Islet of Langerhans (tissue), 1 donor: ENCODE data around the gene SCG5.
"Not testable (repeated sequence)": the region's sequence is repeated elsewhere in the genome, so short reads cannot be mapped to it uniquely, and the experiment has no call there.

Source experiments
- FAIRE-seq: peaks from one replicate; lab custom pipeline; 2011; peaks lifted over from hg19 to GRCh38; lab: Jason Lieb, UNC

The SCG5 gene, protein sequence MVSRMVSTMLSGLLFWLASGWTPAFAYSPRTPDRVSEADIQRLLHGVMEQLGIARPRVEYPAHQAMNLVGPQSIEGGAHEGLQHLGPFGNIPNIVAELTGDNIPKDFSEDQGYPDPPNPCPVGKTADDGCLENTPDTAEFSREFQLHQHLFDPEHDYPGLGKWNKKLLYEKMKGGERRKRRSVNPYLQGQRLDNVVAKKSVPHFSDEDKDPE

DNA sequence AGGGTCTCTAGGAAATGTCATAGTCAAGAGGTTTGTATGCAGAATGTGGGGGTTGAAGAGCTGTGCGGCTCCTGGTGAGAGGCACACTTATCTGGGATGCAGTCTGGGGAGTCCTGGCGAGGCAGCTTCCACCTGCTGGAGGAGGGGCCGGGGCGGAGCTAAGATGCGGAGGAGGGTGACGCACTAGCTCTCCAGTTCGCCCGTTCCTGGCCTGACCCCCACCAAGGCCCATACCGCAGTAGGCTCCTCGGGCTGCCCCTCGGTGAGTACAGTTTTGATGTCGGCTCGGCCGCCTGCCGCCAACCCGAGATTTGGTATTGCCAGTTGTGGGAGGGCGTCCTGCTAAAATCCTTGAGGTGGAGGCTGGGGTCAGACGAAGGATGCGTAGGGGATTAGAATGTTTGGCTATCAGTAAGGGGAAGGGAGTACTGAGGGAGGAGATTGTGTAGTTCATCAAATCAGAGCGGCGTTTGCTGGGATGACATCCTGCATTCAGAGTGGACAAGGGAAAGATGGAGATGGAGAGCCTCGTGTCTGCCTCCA lies at the start of gene SCG5:
Gene SCG5 (plus strand): TSS at position 194 of the 543 bp plus-strand sequence. CDS start 1,883 bp downstream, outside the sequence.
- FAIRE-seq, result no peak

DNA sequence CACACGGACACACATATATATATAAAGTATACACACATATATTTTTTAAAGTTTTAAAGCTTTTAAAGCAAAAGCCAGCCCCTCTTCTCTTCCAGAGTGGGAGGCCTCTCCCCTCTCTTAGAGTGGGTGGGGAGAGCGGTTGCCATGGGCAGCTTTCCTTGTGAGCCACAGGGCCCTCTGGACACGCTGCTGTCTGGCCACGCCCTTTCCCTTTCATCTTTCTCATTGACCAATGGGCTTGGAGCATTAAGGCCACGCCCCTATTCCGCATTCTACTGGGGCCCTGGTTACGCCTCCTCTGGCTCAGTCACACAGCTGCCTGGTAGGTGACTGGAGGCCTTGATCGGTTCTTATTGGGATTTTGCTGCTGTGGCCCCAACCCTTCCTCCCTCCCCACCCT lies 48.4 kb upstream of the SCG5 start, which contains the start of gene GOLGA8N:
Gene GOLGA8N (plus strand): TSS at position 306 of the 400 bp plus-strand sequence.
- FAIRE-seq, result not testable (repeated sequence)

DNA sequence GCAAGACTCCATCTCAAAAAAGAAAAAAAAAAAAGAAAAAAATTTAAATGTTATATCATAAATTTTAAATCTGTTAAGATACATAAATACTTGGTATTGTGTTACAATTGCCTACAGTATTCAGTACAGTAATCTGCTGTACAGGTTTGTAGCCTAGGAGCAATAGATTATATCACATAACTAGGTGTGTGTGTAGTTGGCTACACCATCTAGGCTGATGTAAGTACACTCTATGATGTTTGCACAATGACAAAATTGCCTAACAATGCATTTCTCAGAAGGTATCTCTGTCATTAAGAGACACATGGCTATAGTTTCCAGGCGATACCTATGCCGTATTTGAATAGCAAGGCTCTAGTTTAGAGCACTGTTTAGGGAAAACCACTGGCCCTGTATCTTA lies 32.0 kb upstream of the SCG5 start:
- peak; percentile 72 for FAIRE-seq

DNA sequence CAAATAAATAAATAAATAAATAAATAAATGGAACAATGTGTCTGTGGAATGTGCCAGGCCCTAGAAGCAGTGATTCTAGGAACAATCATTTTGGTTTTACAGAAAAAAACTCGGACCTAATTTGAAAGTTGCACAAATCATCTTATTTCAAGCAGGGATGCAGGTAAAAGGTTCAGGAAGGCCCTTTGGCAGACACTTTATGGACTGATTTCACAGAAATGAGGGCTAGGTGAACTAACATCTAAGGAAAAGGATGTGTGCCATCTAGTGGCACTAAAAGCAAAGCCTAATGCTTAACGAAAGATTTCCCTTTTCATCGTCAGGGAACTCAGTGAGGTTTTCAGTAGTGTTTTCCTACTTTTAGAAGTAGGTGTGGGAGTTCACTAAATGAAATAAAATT lies 30.8 kb upstream of the SCG5 start:
- not testable (repeated sequence) for FAIRE-seq

DNA sequence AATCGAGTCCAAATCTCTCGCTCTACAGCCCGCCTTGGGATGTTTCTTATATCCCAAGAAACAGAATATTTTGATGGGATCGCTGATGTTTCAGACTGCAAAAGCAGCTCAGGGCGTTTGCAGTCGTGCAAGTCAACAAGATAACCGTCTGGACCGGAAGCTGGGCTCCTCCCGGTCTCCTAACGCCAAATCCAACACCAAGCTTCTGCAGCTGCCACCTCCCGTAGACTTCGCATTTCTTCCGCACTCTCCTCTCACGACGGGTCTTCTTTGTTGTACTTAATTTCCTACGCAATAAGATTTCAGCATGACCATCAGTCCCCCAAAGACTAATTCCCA lies 26.8 kb upstream of the SCG5 start:
- not testable (repeated sequence) for FAIRE-seq

DNA sequence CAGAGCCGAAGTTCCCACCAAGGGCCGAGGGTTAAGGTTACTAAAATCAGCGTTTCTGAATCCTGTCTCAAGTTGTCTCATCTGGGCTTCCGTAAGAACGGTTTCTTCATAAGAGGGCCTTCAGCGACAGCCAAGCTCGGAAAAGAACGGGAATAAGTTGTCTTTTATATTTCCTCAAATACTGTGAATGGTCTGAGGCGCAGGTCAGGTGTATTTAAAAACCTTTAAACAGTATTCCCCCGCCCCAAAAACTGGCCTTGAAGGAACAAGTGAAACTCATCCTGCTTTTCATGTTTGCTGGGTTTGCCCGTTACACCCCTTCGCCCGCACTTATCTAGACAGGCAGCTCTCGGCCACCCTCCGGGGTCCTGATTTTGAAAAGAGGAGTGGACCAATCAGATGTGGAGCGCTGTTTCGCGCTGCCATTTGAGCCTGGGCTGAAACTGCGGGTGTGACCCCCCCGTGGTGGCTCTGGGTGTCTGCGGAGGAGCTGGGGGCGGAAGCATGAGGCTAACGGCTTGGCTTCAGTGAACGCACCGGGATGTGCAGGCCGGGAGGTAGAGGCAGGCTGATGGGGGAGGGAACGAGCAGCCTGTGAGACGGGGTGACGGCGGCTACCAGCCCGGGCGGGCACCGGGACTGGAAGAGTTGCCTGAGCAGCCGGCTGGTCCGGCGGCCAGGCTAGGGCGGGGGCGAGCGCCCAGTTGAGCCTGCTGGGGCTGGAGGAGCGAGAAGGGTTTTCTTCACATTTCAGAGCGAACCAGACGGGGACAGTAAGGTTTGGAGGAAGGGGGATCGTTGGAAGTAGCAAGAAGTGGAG lies 26.2 kb upstream of the SCG5 start, which contains the start of gene ARHGAP11A:
Gene ARHGAP11A (plus strand): TSS at position 454 of the 820 bp plus-strand sequence. CDS start 708 bp downstream, outside the sequence.
- peak; percentile 81 for FAIRE-seq

DNA sequence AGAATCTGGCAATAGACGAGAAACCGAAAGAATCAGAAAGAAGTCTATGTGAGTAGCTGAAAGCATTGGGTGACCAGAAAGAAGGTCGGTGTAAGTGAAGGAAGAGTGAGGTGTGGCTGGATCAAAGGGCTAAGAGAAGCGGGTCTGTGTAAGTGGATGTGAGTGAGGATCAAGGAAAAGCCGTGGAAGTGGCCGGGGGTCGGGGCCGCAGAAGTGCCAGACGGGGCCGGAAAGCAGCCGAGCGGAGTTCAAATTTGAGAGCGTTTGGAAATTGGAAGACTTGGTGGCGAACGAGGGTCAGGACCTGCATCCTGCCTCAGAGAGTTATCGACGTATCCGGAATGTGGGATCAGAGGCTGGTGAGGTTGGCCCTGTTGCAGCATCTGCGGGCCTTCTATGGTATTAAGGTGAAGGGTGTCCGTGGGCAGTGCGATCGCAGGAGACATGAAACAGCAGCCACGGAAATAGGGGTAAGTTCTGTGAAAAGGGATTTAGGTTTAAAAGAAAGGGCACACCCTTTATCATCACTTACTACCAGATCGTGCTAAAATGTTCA lies 25.6 kb upstream of the SCG5 start:
- FAIRE-seq, result not testable (repeated sequence)

DNA sequence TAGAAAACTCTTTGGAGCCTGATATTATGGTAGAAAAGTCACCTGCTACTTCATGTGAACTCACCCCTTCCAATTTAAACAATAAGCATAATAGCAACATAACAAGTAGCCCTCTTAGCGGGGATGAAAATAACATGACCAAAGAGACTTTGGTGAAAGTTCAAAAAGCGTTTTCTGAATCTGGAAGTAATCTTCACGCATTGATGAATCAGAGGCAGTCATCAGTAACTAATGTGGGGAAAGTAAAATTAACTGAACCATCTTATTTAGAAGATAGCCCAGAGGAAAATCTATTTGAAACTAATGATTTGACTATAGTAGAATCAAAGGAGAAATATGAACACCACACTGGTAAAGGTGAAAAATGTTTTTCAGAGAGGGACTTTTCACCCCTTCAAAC lies 5.1 kb upstream of the SCG5 start:
- FAIRE-seq, result peak; percentile 76

DNA sequence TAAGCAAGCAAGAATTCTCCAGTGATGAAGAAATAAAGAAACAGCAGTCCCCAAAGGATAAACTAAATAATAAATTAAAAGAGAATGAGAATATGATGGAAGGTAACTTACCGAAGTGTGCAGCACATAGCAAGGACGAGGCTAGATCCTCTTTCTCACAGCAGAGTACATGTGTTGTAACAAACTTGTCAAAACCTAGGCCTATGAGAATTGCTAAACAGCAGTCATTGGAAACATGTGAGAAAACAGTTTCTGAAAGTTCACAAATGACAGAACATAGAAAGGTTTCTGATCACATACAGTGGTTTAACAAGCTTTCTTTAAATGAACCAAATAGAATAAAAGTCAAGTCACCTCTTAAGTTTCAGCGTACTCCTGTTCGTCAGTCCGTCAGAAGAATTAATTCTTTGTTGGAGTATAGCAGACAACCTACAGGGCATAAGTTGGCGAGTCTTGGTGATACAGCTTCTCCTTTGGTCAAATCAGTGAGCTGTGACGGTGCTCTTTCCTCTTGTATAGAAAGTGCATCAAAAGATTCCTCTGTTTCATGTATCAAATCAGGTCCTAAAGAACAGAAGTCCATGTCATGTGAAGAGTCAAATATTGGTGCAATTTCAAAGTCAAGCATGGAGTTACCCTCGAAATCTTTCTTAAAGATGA lies 4.5 kb upstream of the SCG5 start:
- FAIRE-seq, result no peak

DNA sequence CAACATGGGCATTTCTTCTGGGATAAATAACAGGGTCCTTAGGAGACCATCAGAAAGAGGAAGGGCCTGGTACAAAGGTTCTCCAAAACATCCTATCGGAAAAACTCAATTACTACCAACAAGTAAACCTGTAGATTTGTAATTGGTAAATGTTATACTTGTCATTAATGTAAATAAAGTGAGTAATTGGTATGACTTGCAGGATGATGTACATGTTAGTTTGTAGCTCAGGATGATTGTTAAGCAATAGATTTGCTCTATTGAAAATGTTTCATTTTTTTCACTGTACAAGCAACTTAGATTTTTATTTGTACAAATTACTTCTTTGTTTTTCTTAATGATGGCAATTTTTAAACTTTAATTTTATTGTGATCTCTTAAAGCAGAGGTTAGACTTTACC lies 3.8 kb upstream of the SCG5 start:
- FAIRE-seq, result no peak

DNA sequence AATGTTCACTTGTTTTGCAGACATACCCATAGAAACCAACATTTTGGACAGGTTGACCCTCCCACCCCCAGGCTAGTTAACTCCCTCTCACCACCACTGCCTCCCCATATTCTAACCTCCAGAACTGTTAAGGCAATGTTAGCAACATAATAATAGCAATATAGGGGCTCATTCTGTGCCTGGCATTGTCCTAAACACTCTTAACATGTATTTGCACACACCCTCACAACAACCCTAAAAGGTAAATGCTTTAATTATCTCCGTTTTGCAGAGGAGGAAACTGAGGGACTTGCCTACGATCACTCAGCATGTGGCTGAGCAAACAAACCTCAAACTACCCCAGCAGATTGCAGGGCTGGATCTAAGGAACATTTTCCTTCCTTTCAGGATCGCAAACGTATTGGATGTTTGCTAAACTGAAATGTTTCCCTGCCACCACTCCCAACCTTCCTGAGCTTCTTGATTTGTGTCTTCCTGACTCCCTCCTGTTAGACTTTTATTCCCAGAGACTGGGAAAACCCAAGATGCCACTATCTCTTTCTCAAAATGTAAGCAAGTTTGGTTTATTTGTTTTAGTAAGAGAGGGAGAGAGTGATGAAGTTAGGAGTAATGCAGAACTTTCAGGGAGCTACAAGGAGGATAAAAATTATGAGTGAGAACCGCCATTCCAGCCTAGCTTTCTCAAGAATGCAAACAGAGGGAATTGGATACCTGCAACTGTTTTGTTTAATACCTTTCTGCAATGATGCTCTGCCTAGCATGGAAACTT lies 1.3 kb downstream of the SCG5 start:
- FAIRE-seq, result no peak

DNA sequence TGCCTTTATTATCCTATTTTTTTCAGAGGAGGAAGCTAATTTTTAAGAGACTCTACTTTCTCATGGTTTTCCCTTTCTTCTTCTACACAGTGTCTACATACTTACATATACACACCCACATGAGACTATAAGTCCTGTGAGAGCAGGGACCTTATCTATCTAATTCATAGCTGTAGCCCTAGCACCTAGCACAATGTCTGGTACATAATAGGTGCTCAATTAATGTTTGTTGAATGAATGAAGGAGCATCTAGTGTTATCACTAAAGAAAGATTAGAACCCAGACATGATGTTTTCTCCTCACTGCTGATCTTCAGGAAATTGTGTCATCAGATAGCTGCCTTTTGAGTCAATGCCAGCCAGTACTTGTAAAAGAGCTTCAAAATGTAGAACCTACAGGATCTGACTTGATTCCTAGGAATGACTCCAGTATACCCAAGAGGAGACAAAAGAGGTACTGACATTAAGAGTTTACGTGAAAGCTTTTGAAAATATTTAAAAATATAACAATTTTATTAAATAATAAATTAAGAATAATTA lies 2.5 kb downstream of the SCG5 start:
- FAIRE-seq, result no peak

DNA sequence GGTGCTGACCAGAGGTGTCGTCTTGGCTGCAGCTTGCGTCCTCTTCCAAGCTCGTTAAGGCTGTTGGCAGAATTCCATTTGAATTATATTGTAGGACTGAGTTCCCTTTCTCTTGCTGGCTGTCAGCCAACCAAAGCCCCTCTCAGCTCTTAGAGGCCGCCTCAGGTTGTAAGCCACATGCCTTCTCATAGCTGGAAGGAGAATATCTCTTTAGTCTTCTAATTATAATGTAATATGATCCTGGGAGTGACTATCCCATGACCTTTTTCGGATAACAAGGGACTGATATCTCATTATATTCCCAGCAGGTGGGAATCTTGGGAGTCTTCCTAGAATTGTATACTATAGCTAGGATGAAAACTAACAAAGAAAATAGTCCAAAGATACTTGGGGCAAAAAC lies 4.8 kb downstream of the SCG5 start:
- no peak for FAIRE-seq

DNA sequence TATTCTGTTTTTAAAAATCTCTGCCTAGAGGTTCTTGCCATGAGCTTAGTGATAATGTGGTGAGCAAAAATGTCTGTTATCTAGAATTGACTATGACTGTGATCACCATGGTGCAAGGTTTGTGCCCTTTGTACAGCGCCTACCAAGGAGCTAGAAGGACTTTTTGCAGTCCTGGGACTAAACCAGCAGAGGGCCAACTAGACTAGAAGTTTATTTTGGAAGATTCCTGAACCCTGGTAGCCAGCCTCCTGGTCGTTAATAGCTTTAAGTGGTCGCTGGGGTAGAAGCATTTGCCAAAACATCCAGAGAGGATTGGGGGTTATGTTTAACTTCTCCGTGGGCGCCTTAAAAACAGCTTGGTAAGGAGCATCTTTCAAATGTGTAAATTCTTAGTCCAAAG lies 7.8 kb downstream of the SCG5 start:
- no peak for FAIRE-seq

DNA sequence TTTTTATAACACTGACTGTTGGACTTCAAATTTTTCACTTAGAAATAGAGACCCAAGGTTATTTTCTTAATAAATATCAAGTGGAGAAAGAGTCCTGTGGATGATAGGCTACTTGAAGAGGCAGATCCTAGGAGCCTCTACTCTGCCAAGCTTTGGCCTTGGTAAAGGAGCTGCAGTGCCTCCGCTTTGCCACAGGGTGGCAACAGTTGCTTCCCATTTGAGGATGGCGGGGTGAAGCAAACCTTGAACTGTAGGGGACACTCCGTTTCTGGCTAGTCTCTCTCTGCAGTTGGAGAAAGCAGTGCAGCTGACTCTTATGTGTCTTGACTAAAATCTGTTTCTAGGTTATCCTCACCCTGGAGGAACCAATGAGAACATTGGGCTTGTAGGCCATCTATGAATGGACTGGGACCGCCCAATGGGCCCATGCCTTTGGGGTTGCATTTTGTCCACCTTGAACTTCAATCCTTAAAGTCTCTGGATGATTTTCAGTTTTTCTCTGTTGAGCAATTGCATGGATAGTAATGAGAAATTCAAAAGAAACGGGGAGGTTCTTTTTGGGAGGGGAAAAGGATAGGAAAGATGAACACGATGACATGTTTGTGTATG lies 9.8 kb downstream of the SCG5 start:
- FAIRE-seq, result no peak

DNA sequence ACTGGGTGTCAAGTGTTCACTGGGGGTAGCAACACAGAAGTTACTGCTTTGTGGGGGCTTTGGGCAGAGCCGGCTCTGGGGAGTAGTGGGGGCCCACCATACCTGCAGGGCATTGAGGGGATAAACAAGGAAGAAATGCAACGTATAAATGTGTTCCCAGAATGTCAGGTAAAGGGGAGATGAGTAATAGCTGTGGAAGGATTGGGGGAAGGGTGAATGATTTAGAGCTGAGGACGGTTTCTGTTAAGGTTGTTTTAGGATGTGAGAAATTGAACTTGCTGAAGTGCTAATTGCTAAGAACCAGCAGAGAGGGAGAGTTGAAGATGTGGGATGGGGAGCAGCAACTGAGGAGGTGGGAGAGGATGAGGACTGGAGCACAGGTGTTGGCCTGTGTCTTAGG lies 10.7 kb downstream of the SCG5 start:
- no peak for FAIRE-seq

DNA sequence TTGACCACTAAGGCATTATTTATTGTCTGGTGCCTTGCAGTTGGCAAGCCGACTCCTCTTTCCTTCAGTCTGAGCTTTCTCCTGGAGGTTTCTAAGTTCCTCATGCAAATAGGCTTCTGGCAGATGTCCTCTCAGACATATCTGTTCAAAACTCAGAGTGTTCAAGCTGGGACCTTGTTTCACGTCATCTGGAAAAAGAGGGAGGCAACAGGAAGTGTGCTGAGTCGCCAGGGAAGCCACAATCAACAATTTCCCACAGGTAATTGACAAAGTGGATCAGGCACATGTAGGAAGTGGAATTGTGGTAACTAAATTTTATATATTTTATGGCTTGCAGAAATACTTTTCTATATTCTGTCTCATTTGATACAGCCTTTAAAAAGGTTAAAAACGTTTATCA lies 14.6 kb downstream of the SCG5 start:
- FAIRE-seq, result no peak

DNA sequence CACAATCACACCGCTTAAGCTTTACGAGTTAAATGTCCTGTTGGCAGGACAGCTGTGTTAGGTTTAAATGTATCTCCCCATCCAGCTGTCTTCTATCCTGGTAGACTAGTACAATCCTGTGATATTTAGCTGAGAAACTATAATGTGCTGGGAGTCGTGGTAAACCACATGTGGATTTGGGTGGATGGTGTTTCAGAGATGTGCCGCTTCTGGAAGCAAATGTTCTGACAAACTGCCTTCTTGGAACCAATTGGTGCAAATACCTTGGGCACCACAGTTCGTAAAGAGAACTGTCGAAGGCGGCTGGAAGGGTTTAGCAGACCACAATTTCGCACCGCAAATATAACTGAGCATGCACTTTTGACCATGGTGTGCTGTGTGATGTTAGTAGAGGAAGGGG lies 15.0 kb downstream of the SCG5 start:
- FAIRE-seq, result no peak

DNA sequence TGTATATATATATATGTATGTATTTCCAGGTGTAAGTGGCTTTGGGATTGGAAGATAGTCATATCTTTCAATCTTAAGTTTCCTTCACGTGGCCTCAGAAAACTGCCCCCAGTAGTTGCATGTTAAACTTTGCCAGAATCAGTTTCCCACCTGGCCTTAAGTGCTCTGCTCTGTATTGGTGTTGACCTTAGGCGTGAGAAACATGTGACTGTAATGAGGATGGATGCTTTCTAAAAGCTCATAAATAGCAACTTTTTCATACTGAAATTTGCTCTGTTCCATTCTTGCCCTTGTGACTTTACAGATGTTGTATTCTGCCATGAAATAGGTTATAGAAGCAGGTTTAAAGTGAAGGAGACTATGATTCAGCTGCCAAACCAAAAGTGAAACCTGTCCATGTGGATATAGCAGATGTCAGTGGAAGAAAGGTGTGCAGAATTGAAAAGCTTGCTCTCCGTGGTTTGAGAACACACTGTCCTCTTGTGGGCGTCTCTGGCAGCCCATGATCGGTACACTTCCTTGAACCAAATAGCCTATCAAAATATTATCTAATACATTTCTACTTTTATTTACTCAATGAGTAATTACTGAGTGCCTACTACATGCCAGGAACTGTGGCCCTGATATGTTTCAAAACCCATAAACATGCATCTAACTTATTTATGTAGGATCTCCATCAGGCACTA lies 15.8 kb downstream of the SCG5 start:
- FAIRE-seq, result peak; percentile 78

DNA sequence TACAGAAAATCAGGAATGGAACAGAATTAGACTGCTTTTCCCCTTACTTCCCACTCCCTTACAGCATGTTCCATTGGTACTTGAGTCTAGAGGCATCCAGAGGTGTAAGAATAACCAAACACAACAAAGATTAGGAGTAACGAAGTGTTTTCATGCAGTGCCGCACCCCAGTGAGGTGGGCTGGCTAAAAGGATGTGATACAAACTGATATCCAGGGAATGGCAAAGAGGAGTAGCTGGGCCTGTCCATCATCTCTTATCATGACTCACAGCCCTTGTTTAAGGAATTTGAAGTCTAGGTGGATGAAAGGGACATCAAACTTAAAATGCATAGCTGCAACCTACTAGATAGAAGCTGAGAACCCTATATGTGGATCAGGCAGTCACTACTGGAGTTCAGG lies 16.4 kb downstream of the SCG5 start:
- FAIRE-seq, result no peak
